ENCODE data around the gene FUT1.

DNA sequence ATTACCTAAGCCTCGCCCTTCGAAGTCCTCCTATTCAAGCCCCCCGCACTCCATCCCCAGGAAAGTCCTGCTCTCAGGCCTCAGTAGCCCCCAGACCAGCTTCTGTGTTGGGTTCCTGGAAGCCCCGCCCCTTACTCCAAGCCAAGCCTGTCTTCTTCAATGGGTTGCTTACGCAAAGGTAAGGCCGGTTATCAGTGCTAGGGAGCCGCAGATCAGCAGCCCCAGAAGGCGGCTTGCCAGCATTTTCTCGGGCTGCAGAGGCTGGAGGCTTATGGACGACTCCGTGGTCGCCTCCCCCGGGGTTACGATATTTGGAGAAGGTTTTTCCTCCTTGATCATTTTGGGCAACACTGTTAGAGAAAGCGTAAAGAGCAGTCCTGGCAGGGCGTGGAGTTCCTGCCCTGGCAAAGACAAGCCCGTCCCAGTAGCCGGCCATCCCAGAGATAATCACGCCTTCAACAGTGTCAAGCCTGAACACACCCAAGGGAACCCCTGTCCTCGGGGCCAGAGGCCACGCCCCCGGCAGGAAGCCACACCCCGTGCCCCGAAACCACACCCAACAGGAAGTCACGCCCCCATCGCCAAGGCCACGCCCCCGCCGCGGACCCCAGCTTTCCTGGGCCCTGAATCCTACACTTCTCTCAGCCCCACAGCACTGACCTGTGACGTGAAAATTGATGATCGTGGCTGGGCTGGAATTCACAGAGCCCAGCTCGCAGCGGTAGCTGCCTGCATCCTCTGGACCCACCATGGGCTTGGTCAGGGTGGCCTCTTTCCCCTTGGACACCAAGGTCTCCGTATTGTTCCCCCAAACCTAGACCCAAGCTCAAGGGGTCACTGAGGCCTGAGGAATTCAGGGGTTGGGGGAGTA is 11.1 kb downstream of the FUT1 start:
- no peak for TF ChIP-seq CTCF (IDR thresholded peaks at IDR 0.05)
- TF ChIP-seq POLR2A (IDR thresholded peaks at IDR 0.05) = no peak
- TF ChIP-seq POLR2AphosphoS5 (IDR thresholded peaks at IDR 0.05) = no peak
- no peak for TF ChIP-seq EP300 (IDR thresholded peaks at IDR 0.05)

Data from gastroesophageal sphincter (tissue), 3 donors.